ENCODE results near the gene VCX3B. TPM values are rescaled to one million over a fixed set of nuclear protein-coding genes. Genes with fewer than 3 reads are reported as not detected.
"Not testable (repeated sequence)": the region's sequence is repeated elsewhere in the genome, so short reads cannot be mapped to it uniquely, and the experiment has no call there.

The VCX3B gene
- not detected in 2 replicates for total RNA-seq (2014; rRNA removed; shearing (Covaris generic); ENCODE audit: low replicate concordance)

- not testable (repeated sequence) for H3K4me1 ChIP-seq (ENCODE audit: low read length); H3K9ac ChIP-seq (ENCODE audit: low read length); H3K27me3 ChIP-seq (ENCODE audit: low read length); H3K36me3 ChIP-seq (ENCODE audit: insufficient read depth, low read length); H3K79me2 ChIP-seq (ENCODE audit: low read length); H3K9me2 ChIP-seq (replicated peaks; ENCODE audit: insufficient read depth, low read length); H3K27ac ChIP-seq (ENCODE audit: low read length); H3K4me3 ChIP-seq (ENCODE audit: low read length); H3K9me3 ChIP-seq (ENCODE audit: low read length); DNase-seq; H4K20me1 ChIP-seq (ENCODE audit: insufficient read depth, low read depth, low read length); H2AFZ ChIP-seq (ENCODE audit: low read length); H3K4me2 ChIP-seq (ENCODE audit: low read depth, low read length, poor library complexity, severe bottlenecking)
Observed at GRCh38 chrX:8464530-8464929, at the start of gene VCX3B. Gene VCX3B (plus strand): TSS chrX:8464830. CDS start chrX:8465451, 621 bp downstream.

GRCh38 chrX:8418301-8418700, 46.3 kb upstream of the VCX3B start:
- H3K27ac ChIP-seq (ENCODE audit: low read length): no peak overlapping the region
- H3K4me2 ChIP-seq (ENCODE audit: low read depth, low read length, poor library complexity, severe bottlenecking): no peak overlapping the region
- H4K20me1 ChIP-seq (ENCODE audit: insufficient read depth, low read depth, low read length): no peaks in the 10 kb centered on the region
- no peaks in the 10 kb centered on the region for H3K9me3 ChIP-seq (ENCODE audit: low read length)
- no peak overlapping the region for H2AFZ ChIP-seq (ENCODE audit: low read length)
- H3K79me2 ChIP-seq (ENCODE audit: low read length): no peaks in the 10 kb centered on the region
- no peak for DNase-seq
- H3K27me3 ChIP-seq (ENCODE audit: low read length): no peaks in the 10 kb centered on the region
- H3K4me1 ChIP-seq (ENCODE audit: low read length): no peaks in the 10 kb centered on the region
- no peak overlapping the region for H3K4me3 ChIP-seq (ENCODE audit: low read length)
- no peaks in the 10 kb centered on the region for H3K9me2 ChIP-seq (replicated peaks; ENCODE audit: insufficient read depth, low read length)
- no peaks in the 10 kb centered on the region for H3K36me3 ChIP-seq (ENCODE audit: insufficient read depth, low read length)
- H3K9ac ChIP-seq (ENCODE audit: low read length): no peak overlapping the region

DNA sequence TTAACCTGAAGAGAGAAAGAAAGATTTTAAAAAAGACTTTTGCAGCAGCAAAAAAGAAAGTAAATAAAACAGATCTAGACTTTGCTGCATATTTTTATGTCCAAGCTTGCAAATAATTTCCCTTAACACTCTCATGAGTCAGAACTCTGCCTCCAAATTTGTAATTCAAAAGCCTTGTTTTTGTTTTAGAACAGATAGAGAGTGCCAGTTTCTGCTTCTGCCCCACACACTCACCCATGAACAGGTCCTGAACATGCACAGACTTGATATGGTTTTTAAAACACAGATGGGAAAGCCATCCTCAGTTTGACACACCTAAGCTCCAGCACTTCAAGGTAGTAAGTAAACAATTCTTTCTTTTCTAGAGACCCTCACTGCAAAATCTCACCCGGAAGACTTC, 39.7 kb upstream of the VCX3B start:
- no peaks in the 10 kb centered on the region for H4K20me1 ChIP-seq (ENCODE audit: insufficient read depth, low read depth, low read length)
- DNase-seq: no peak
- H3K9ac ChIP-seq (ENCODE audit: low read length): no peak overlapping the region
- no peaks in the 10 kb centered on the region for H3K4me1 ChIP-seq (ENCODE audit: low read length)
- no peaks in the 10 kb centered on the region for H3K27me3 ChIP-seq (ENCODE audit: low read length)
- no peaks in the 10 kb centered on the region for H3K36me3 ChIP-seq (ENCODE audit: insufficient read depth, low read length)
- H3K9me2 ChIP-seq (replicated peaks; ENCODE audit: insufficient read depth, low read length): no peaks in the 10 kb centered on the region
- H3K9me3 ChIP-seq (ENCODE audit: low read length): no peaks in the 10 kb centered on the region
- H3K4me2 ChIP-seq (ENCODE audit: low read depth, low read length, poor library complexity, severe bottlenecking): no peak overlapping the region
- no peak overlapping the region for H3K27ac ChIP-seq (ENCODE audit: low read length)
- H2AFZ ChIP-seq (ENCODE audit: low read length): no peak overlapping the region
- H3K79me2 ChIP-seq (ENCODE audit: low read length): no peaks in the 10 kb centered on the region
- no peak overlapping the region for H3K4me3 ChIP-seq (ENCODE audit: low read length)

- DNase-seq: no peak
- Histone ChIP-seq H3K4me3 (ENCODE audit: low read length) (no peak overlapping the region), H3K27ac (ENCODE audit: low read length) (no peak overlapping the region), H2AFZ (ENCODE audit: low read length) (no peak overlapping the region), H4K20me1 (ENCODE audit: insufficient read depth, low read depth, low read length) (no peaks in the 10 kb centered on the region), H3K36me3 (ENCODE audit: insufficient read depth, low read length) (no peaks in the 10 kb centered on the region), H3K9ac (ENCODE audit: low read length) (no peak overlapping the region), H3K4me1 (ENCODE audit: low read length) (no peaks in the 10 kb centered on the region), H3K9me2 (replicated peaks; ENCODE audit: insufficient read depth, low read length) (no peaks in the 10 kb centered on the region), H3K27me3 (ENCODE audit: low read length) (no peaks in the 10 kb centered on the region), H3K79me2 (ENCODE audit: low read length) (no peaks in the 10 kb centered on the region), H3K4me2 (ENCODE audit: low read depth, low read length, poor library complexity, severe bottlenecking) (no peak overlapping the region), H3K9me3 (ENCODE audit: low read length) (no peaks in the 10 kb centered on the region)
Observed at GRCh38 chrX:8429692-8430249, 34.9 kb upstream of the VCX3B start.

DNA sequence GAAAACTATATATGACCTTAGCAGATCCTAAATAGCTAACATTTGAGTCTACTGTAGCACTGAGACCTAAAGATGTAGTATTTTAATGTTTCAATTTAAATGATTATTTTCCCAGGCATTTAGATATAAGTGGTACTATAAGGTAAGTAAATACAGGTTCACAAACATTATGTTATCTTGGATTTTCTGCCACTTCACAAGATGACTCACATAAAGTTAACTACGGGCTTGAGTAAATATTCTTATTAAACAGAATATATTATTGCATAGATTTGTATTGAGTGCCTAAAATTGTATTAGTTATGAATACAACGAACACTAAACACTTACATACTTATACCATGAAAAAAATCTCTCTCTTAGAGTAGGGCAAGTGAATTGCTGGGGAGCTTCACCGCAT, 34.2 kb upstream of the VCX3B start:
- Histone ChIP-seq H3K79me2 (ENCODE audit: low read length) (no peaks in the 10 kb centered on the region), H3K4me2 (ENCODE audit: low read depth, low read length, poor library complexity, severe bottlenecking) (no peak overlapping the region), H3K27me3 (ENCODE audit: low read length) (no peaks in the 10 kb centered on the region), H3K36me3 (ENCODE audit: insufficient read depth, low read length) (no peaks in the 10 kb centered on the region), H2AFZ (ENCODE audit: low read length) (no peak overlapping the region), H3K4me1 (ENCODE audit: low read length) (no peaks in the 10 kb centered on the region), H4K20me1 (ENCODE audit: insufficient read depth, low read depth, low read length) (no peaks in the 10 kb centered on the region), H3K4me3 (ENCODE audit: low read length) (no peak overlapping the region), H3K9me3 (ENCODE audit: low read length) (no peaks in the 10 kb centered on the region), H3K9ac (ENCODE audit: low read length) (no peak overlapping the region), H3K27ac (ENCODE audit: low read length) (no peak overlapping the region), H3K9me2 (replicated peaks; ENCODE audit: insufficient read depth, low read length) (no peaks in the 10 kb centered on the region)
- DNase-seq: no peak

- Histone ChIP-seq H3K4me3 (ENCODE audit: low read length) (no peak overlapping the region), H2AFZ (ENCODE audit: low read length) (no peak overlapping the region), H3K79me2 (ENCODE audit: low read length) (no peaks in the 10 kb centered on the region), H3K27me3 (ENCODE audit: low read length) (no peaks in the 10 kb centered on the region), H3K4me2 (ENCODE audit: low read depth, low read length, poor library complexity, severe bottlenecking) (no peak overlapping the region), H3K36me3 (ENCODE audit: insufficient read depth, low read length) (no peaks in the 10 kb centered on the region), H3K27ac (ENCODE audit: low read length) (no peak overlapping the region), H4K20me1 (ENCODE audit: insufficient read depth, low read depth, low read length) (no peaks in the 10 kb centered on the region), H3K9ac (ENCODE audit: low read length) (no peak overlapping the region), H3K4me1 (ENCODE audit: low read length) (no peaks in the 10 kb centered on the region), H3K9me3 (ENCODE audit: low read length) (no peaks in the 10 kb centered on the region), H3K9me2 (replicated peaks; ENCODE audit: insufficient read depth, low read length) (no peaks in the 10 kb centered on the region)
- no peak for DNase-seq
Observed at GRCh38 chrX:8432396-8432795, 32.2 kb upstream of the VCX3B start.

GRCh38 chrX:8433109-8434062, 31.2 kb upstream of the VCX3B start:
- Histone ChIP-seq H3K4me1 (ENCODE audit: low read length) (no peaks in the 10 kb centered on the region), H3K9ac (ENCODE audit: low read length) (no peak overlapping the region), H3K4me3 (ENCODE audit: low read length) (no peak overlapping the region), H4K20me1 (ENCODE audit: insufficient read depth, low read depth, low read length) (no peaks in the 10 kb centered on the region), H2AFZ (ENCODE audit: low read length) (no peak overlapping the region), H3K27ac (ENCODE audit: low read length) (no peak overlapping the region), H3K79me2 (ENCODE audit: low read length) (no peaks in the 10 kb centered on the region), H3K4me2 (ENCODE audit: low read depth, low read length, poor library complexity, severe bottlenecking) (no peak overlapping the region), H3K9me2 (replicated peaks; ENCODE audit: insufficient read depth, low read length) (no peaks in the 10 kb centered on the region), H3K36me3 (ENCODE audit: insufficient read depth, low read length) (no peaks in the 10 kb centered on the region), H3K9me3 (ENCODE audit: low read length) (no peaks in the 10 kb centered on the region), H3K27me3 (ENCODE audit: low read length) (no peaks in the 10 kb centered on the region)
- DNase-seq: no peak

- H3K27me3 ChIP-seq (ENCODE audit: low read length): no peaks in the 10 kb centered on the region
- H3K9me3 ChIP-seq (ENCODE audit: low read length): no peaks in the 10 kb centered on the region
- no peak overlapping the region for H3K9ac ChIP-seq (ENCODE audit: low read length)
- DNase-seq: no peak
- H3K9me2 ChIP-seq (replicated peaks; ENCODE audit: insufficient read depth, low read length): no peaks in the 10 kb centered on the region
- no peak overlapping the region for H3K27ac ChIP-seq (ENCODE audit: low read length)
- no peaks in the 10 kb centered on the region for H3K79me2 ChIP-seq (ENCODE audit: low read length)
- no peak overlapping the region for H3K4me3 ChIP-seq (ENCODE audit: low read length)
- H3K36me3 ChIP-seq (ENCODE audit: insufficient read depth, low read length): no peaks in the 10 kb centered on the region
- H3K4me2 ChIP-seq (ENCODE audit: low read depth, low read length, poor library complexity, severe bottlenecking): no peak overlapping the region
- no peaks in the 10 kb centered on the region for H3K4me1 ChIP-seq (ENCODE audit: low read length)
- H2AFZ ChIP-seq (ENCODE audit: low read length): no peak overlapping the region
- no peaks in the 10 kb centered on the region for H4K20me1 ChIP-seq (ENCODE audit: insufficient read depth, low read depth, low read length)
Observed at GRCh38 chrX:8447368-8447767, 17.3 kb upstream of the VCX3B start.

Measured in Karpas-422 (cell line).